GM21381 (cell line): Measurements from ENCODE around the gene SF1.

ENCODE experiments used
- ATAC-seq: cut with Tn5 transposase; IDR thresholded peaks from one replicate; pipeline ENCODE4 v1.9.1; 2021; ENCODE audit warnings: mild to moderate bottlenecking, moderate library complexity; ENCODE audit not compliant: unreplicated experiment

SF1 gene

GRCh38 chr11:64714666-64715065 is 63.7 kb downstream of the SF1 start:
- no peak for ATAC-seq
